Stomach (tissue), 4 donors: ENCODE measurements around the gene CBFB.

ENCODE experiments used
- EP300 ChIP-seq: sonication (generic); formaldehyde crosslinking; IDR thresholded peaks from one replicate; pipeline ENCODE4 v1.6.1; 2017; ENCODE audit warnings: antibody characterized with exemption
- TF ChIP-seq, protein P1 (sequence below), 7 experiments: fragments of 450-650 bp in 4 of 7; fragments of 200-600 bp in 3 of 7; sonication (generic) in 3 of 7; IDR thresholded peaks; one replicate each; pipeline ENCODE4 v1.5.1; 2016 to 2019; ENCODE audit warnings: antibody characterized with exemption in 7 of 7, control low read depth in 2 of 7, mild to moderate bottlenecking in 1 of 7

DNA sequence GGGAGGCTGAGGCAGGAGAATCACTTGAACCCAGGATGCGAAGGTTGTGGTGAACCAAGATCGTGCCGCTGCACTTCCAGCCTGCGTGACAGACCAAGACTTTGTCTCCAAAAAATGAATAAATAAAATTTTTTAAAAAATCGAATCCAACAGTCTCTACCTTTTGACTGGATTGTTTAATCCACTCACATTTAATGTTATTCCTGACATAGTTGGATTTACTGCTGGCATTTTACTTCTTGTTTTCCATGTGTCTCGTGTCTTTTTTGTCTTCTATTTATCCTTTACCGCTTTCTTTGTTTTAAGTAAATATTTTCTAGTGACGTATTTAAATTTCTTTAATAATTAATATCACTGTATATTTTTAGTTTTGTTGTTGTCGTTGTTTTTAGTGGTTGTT lies 45.9 kb upstream of the CBFB start:
- TF ChIP-seq, protein P1, sequence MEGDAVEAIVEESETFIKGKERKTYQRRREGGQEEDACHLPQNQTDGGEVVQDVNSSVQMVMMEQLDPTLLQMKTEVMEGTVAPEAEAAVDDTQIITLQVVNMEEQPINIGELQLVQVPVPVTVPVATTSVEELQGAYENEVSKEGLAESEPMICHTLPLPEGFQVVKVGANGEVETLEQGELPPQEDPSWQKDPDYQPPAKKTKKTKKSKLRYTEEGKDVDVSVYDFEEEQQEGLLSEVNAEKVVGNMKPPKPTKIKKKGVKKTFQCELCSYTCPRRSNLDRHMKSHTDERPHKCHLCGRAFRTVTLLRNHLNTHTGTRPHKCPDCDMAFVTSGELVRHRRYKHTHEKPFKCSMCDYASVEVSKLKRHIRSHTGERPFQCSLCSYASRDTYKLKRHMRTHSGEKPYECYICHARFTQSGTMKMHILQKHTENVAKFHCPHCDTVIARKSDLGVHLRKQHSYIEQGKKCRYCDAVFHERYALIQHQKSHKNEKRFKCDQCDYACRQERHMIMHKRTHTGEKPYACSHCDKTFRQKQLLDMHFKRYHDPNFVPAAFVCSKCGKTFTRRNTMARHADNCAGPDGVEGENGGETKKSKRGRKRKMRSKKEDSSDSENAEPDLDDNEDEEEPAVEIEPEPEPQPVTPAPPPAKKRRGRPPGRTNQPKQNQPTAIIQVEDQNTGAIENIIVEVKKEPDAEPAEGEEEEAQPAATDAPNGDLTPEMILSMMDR (IDR thresholded peaks at IDR 0.05), result no peak
- TF ChIP-seq EP300, result no peak
